AG09319 (cell line): Measurements from ENCODE around the gene PNPLA5.

Source experiments
- DNase-seq: peaks from one replicate; pipeline ENCODE4 v3.0.0-alpha.2; 2010; ENCODE audit warnings: low read depth; ENCODE audit errors: extremely low read depth
- TF ChIP-seq, protein P1 (sequence below): IDR thresholded peaks from 2 replicates; pipeline ENCODE4 v1.5.1; 2011; ENCODE audit warnings: low read depth, mild to moderate bottlenecking, inconsistent platforms, low read length, moderate library complexity

PNPLA5 gene

DNA sequence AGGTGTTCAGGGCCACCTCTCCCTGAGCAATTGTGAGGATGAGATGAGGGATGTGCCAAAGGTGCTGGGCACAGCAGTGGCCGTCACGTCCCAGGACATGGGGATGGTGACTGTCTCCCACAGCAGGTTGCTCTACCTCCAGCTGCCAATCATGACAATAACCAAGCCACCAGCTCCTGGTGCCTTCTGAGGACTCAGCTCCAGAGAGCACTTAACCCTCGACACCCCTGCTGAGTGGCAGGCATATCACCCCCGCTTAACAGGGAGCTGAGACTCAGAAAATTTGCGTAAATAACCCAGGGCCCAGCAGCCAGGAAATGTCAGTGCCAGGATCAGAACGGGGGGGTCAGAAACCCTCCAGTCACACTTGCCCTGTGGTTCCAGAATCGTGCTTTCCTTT, 8.4 kb upstream of the PNPLA5 start:
- TF ChIP-seq, protein P1, sequence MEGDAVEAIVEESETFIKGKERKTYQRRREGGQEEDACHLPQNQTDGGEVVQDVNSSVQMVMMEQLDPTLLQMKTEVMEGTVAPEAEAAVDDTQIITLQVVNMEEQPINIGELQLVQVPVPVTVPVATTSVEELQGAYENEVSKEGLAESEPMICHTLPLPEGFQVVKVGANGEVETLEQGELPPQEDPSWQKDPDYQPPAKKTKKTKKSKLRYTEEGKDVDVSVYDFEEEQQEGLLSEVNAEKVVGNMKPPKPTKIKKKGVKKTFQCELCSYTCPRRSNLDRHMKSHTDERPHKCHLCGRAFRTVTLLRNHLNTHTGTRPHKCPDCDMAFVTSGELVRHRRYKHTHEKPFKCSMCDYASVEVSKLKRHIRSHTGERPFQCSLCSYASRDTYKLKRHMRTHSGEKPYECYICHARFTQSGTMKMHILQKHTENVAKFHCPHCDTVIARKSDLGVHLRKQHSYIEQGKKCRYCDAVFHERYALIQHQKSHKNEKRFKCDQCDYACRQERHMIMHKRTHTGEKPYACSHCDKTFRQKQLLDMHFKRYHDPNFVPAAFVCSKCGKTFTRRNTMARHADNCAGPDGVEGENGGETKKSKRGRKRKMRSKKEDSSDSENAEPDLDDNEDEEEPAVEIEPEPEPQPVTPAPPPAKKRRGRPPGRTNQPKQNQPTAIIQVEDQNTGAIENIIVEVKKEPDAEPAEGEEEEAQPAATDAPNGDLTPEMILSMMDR = no peak
- no peak for DNase-seq

DNA sequence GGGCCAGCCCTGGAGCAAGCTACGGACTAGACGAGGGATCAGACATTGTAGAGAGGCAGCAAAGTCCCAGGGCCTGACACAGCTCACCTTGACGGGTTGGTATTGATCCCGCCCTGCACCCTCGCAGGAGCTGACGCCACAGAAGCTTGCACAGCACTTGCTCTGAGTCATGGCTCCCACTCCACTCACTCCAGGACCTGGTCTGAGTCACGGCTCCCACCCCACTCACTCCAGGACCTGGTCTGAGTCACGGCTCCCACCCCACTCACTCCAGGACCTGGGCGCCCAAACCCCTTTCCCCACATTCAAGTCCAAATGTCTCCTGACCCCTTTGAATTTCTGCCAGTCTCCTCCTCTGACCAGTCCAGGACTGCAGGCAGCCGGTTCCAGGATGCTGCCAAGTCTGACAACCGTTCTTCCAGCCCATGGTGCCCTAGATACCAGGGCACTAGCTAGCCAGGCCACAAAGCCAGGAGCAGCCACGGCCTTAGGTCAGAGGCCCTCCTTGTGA, 6.0 kb upstream of the PNPLA5 start:
- TF ChIP-seq, protein P1 = no peak
- no peak for DNase-seq

DNA sequence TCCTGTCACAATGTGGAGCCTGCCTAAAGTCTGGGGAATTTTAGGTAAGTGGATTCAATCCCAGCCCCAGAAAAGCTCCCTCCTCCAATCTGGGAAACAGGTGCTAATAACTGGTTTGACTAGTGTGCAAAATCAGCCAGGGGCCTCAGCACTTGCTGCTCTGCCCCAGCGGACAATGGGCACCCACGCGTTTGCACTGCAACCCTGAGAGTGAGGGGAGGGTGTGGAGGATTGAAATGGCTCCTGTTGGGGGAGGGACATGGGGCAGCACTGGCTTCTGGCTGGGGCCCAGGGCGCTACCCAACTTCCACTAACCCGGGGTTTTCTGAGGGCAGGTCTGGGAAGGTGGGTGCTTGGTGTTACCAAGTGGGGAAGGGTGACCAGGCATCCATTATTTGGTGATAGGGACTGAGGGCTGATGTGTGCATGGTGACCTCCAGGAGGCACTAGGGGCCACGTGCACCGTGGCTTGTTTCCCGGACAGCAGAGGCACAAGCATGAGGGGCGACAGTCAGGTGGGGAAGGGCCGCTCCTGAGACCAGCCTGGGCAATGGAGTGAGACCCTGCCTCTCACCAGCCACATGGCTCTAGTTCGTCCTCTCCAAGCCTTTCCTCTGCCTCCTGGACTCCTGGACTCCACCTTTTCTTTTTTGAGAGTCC, 4.3 kb upstream of the PNPLA5 start:
- DNase-seq = no peak
- TF ChIP-seq, protein P1 = no peak

DNA sequence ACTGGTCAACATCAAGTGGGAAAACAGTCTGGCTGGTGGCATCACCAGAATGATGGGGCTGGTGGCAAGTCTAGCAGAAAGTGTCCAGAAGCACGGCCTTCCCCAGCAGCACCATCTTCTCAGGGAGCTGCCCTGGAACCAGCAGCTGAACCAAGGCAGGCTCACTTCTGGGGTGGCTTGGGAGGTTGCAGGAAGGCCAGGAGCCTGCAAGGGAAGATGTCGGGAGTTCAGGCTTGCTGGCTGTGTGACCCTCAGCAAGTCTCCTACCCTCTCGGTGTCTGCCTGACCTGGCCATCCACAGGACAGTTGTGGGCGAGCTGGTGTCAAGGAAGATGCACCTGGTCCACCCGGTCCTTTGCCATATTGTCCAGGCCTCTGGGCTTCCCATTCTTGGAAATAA, 2.3 kb upstream of the PNPLA5 start:
- DNase-seq = no peak
- TF ChIP-seq, protein P1 = no peak

DNA sequence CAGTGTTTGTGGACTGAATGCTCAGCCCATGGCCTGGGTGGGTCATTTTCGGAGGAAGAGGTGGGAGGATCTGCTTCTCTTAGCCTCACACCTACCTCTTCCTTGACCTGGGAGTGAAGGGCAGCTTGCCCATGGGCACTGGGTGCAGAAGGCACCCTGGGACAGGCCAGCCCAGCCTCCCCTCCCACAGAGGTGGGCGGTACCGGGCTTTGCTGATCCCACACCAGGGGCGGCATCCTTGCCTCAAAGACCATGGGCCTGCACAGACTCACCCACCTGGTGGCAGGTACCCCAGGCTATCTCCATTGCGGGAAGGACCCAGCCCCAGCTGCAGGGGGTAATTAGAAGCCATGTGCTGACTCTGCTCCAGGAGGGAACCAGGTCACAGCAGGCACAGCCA, 1.5 kb upstream of the PNPLA5 start:
- TF ChIP-seq, protein P1 = no peak
- DNase-seq = no peak

DNA sequence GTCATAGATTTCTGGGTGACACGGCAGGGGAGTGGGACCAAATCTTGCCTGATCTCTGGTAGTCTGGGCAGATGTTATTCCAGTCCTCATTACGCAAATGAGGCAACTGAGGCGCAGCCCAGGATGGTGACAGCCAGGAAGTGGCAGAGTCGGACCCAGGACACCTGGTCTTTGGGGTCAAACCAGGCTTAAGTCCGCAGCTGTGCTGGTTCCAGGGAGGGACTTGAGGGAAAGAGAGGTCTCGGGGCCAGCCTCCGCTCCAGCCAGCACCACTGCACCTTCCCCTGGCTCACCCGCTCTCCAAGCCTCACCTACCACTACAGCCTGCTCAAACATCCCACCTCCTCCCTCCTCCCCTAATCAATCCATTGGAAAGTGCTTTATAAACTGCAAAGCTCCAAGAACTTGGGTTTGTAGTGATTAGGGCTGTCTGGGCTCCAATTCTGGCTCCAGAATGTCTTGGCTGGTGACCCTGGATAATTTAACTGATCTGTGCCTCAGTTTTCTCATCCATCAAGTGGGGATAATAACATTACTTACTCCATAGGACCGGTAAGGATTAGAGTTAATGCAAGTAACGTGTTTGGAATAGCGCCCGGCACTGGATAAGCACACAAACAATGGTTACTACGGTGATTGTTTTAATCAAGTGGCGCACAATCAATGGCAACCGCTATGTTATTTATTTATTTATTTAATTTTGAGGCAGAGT, 526 bp upstream of the PNPLA5 start:
- TF ChIP-seq, protein P1 = no peak
- no peak for DNase-seq

DNA sequence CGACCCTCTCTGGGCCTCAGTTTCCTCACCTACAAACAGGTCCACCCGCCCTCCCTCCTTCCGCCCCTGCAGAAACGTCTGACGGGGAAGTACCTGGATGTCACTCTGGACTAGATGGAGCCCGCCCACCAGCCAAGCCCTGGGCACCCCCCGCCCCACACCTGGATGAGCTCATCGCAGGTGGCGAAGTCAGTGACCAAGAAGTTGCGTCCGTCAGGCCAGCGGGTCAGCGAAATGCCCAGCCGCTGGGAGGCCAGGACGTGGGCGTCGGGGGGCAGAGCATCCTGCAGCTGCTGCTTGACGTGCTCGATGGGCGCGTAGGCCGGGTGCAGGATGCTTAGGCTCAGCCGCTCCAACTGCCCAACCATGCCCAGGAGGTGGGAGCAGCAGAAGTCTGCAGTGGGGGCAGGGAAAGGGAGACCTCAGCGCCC, 897 bp downstream of the PNPLA5 start:
- DNase-seq = no peak
- TF ChIP-seq, protein P1 = no peak
